AG04449 (cell line): ENCODE results near the gene TFF2.

Experiments used
- CTCF ChIA-PET: fragments of 350-600 bp; formaldehyde crosslinking; extraction: SDS; loops from one replicate; lab custom pipeline; 2021; ENCODE audit warnings: antibody characterized with exemption; lab: Yijun Ruan, JAX
- POLR2A ChIA-PET: fragments of 400-600, 350-600 bp; formaldehyde crosslinking; extraction: SDS; loops from one replicate; lab custom pipeline; 2020; ENCODE audit warnings: antibody characterized with exemption, inconsistent platforms; lab: Yijun Ruan, JAX
- DNase-seq: peaks from one replicate; pipeline ENCODE4 v3.0.0-alpha.2; 2010; ENCODE audit warnings: low read depth, low spot score
- H3K4me3 ChIP-seq: 2 replicates; pipeline ENCODE4 v1.5.1; 2011; ENCODE audit warnings: low read depth, mild to moderate bottlenecking, control low read depth, low read length
- CTCF ChIP-seq: IDR thresholded peaks from one replicate; pipeline ENCODE4 v1.5.1; 2011; ENCODE audit warnings: mild to moderate bottlenecking, moderate library complexity, low read length, control low read depth, inconsistent platforms; ENCODE audit not compliant: insufficient read depth; ENCODE audit errors: missing control alignments

The TFF2 gene

GRCh38 chr21:42373196-42373907 lies 22.6 kb upstream of the TFF2 start:
- CTCF ChIA-PET, result no interaction called here

GRCh38 chr21:42370894-42371654 lies 20.3 kb upstream of the TFF2 start:
- no peak for DNase-seq
- no peak overlapping the region for H3K4me3 ChIP-seq
- no peak for TF ChIP-seq CTCF
- ChIA-PET POLR2A (no interaction called here), CTCF (no interaction called here)

More at GRCh38 chr21:42373196-42373907, 22.6 kb upstream of the TFF2 start:
- no peak overlapping the region for H3K4me3 ChIP-seq
- DNase-seq, result no peak
- TF ChIP-seq CTCF, result no peak
- POLR2A ChIA-PET, result no interaction called here

GRCh38 chr21:42369821-42370220 lies 19.0 kb upstream of the TFF2 start:
- no peak for DNase-seq
- H3K4me3 ChIP-seq, result no peak overlapping the region
- ChIA-PET CTCF (no interaction called here), POLR2A (no interaction called here)
- TF ChIP-seq CTCF, result no peak

- ChIA-PET CTCF (interaction anchor here (1.4 kb wide), 1 partner anchor 31 kb away, joined by 4 read pairs; no protein-coding TSS in a partner anchor), POLR2A (no interaction called here)
- H3K4me3 ChIP-seq, result no peak overlapping the region
- no peak for DNase-seq
- TF ChIP-seq CTCF, result no peak
Measured at GRCh38 chr21:42367367-42368165, 16.8 kb upstream of the TFF2 start.

- no peak within 1 kb of the TSS for H3K4me3 ChIP-seq
- no peak for TF ChIP-seq CTCF
- CTCF ChIA-PET, result interaction anchor here (1.4 kb wide), 1 partner anchor 32 kb away, joined by 4 read pairs; no protein-coding TSS in a partner anchor
- POLR2A ChIA-PET, result no interaction called here
- no peak for DNase-seq
Measured at GRCh38 chr21:42366292-42367010, 15.7 kb upstream of the TFF2 start, which contains the start of gene TFF1. TFF1 (minus strand) TSS chr21:42366535; CDS start chr21:42366495, 40 bp downstream.
